GM10847 (cell line): ENCODE measurements around the gene CFAP221.

Experiments
- POLR2A ChIP-seq: IDR thresholded peaks from 2 replicates; pipeline ENCODE4 v1.6.1; 2011; ENCODE audit not compliant: insufficient read length; ENCODE audit errors: extremely low read depth

Gene CFAP221

DNA sequence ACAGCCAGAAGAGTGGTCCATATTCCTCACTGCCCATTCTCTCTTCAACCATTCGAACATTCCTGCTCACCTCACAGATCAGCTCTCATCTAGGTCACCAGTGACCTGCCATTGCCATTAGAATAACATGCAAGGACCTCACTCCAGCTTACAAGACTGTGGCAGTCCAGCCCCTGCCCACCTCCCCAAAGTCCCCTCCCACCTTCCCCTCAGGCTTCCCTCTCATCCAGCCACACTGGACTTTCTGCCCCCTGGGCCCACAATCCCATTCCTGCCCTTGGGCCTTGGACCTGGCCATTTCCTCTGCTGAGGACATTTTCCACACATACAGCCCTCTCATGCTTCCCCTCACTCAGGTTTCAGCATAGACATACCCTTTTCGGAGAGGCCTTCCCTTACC, 129.5 kb downstream of the CFAP221 start:
- TF ChIP-seq POLR2A = no peak

DNA sequence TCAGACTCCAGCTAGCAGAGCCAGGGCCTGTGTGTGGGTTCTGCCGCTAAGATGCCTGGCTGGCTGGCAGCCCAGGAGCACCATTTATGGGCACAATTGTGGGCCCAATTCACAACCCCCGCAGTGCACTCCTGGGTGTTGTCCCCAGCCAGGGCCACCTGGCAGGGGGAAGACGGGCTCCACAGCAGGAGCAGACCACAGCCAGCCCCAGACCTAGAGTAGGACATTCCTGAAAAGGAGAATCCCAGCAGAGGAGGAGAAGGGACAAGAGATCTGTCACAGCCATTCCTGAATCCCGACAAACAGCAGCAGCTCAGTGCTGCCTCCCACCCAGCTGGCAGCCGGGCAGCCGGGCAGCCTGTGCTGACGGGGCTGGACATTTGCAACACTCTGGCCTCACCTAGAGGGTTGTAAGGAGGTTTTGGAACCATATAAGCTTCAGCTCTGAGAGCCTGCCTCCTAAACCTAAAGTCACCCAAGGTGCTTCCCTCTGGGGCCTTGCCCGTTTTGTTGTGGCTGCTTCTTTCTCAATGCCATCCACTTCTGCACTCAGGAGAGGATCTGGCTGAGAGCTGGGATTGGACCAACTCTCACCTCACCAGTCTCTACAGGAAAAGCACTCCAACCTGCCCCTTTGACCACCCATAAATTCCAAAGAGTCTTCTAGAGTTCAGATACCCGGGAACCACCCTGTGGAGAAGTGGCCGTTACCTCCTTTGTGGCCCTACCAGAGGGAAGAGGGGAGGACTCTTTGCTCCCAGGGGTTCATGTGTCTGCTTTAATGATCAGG, 130.7 kb downstream of the CFAP221 start:
- TF ChIP-seq POLR2A = no peak

DNA sequence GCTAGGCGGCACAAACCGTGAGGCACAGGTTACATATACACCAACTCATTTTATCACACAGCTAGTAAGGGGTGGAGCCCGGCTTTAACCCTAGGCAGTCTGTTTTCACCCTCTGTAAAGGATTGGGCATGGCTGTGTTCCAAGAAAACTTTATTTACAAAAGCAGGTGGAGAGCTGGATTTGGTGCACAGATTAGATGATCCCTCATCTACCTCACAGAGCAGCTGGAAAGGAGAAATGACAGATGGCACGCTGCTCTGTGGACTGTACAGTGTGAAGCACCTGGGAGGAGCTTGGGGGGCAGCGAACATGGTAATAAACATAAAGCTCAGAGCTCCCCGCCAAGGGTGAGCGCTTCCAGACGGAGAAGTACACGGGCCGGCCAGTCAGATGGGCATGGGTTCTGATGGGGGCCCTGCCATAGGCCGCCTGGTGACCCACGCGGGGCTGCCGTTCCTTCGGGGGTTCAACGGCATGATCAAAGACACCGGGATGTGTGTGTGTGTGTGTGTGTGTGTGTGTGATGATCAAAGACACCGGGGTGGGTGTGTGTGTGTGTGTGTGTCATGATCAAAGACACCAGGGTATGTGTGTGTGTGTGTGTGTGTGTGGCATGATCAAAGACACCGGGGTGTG, 133.9 kb downstream of the CFAP221 start:
- TF ChIP-seq POLR2A = no peak

DNA sequence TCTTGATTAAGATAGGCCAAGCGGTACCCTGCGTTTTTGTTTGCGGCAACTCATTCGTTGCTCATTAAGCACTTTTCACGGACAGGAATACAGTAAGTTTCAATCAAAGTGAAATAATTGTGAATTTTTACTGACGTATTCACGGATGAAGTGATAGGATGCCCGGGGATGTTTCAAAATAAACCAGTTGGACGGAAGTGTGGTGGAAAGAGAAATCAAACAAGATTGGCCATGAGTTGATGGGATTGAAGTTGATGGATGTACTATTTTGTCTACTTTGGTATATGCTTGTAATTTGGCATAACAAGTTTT, 135.2 kb downstream of the CFAP221 start:
- no peak for TF ChIP-seq POLR2A

DNA sequence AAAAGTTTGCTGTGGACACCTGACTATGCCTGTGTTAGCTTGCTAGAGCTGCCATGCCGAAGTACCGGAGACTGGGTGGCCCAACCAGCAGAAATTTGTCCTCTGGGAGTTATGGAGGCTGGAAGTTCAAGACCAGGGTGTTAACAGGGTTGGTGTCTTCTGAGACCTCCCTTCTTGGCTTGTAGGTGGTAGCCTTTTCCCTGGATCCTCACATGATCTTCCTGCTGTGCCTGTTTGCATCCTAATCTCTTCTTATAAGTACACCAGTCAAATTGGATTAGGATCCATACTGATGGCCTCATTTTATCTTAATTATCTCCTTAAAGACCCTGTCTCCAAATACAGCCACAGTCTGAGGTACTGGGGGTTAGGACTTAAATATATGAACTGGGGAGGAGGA, 135.6 kb downstream of the CFAP221 start:
- no peak for TF ChIP-seq POLR2A

DNA sequence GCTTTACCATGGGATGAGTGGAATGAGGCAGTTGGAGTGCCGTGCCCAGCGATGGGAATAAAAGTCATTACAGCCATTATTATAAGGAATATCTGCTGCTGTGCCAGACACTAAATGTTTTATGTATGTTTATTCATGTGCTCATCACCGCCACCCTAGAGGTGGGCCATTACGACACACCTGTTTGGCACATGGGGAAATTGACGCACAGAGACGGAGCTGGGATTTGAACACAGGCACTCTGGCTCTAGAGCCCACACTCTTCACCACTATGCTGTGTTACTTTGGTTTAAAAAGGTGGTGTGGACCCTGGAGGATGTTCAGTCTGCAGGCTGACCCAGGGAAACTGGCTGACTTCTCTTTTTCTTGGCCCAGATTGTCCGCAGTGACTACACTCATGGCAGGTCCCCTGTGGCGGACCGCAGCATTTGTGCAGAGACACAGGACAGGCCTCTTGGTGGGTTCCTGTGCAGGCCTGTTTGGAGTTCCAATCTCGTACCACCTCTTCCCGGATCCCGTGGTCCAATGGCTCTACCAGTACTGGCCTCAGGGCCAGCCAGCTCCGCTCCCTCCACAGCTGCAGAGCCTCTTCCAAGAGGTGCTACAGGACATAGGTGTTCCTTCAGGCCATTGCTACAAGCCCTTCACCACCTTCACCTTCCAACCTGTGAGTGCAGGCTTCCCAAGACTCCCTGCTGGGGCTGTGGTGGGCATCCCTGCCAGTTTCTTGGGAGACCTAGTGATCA, 136.4 kb downstream of the CFAP221 start:
- no peak for TF ChIP-seq POLR2A

DNA sequence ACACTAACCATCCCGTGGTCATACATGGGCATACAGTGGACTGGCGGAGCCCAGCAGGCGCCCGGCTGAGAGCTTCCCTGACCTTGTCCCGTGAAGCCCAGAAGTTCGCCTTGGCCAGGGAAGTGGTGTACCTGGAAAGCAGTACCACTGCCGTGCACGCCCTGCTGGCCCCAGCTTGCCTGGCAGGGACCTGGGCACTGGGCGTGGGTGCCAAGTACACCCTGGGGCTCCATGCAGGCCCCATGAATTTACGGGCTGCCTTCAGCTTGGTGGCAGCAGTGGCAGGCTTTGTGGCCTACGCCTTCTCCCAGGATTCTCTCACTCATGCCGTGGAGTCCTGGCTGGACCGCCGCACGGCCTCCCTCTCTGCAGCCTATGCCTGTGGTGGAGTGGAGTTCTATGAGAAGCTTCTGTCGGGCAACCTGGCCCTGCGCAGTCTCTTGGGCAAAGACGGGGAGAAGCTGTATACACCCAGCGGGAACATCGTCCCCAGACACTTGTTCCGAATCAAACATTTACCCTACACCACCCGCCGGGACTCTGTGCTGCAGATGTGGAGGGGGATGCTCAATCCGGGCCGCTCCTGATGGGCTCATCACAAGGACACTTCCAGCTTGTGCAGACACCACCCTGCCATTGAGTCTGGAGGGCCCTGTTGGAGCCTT, 137.1 kb downstream of the CFAP221 start:
- no peak for TF ChIP-seq POLR2A

DNA sequence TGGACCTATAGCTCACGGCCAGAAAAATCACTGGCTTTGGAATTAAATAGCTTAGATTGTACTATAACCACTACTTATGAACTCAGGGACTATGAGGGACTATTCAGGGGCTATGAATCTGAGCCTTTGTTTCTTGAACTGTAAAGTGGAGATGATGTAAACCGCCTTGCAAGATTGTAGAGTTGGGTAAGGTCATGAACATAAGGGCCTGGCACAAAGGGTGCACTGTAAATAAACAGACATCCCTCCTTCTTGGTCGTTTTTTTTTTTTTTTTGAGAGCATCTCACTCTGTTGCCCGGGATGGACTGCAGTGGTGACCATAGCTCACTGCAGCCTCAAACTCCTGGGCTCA, 137.6 kb downstream of the CFAP221 start:
- no peak for TF ChIP-seq POLR2A

DNA sequence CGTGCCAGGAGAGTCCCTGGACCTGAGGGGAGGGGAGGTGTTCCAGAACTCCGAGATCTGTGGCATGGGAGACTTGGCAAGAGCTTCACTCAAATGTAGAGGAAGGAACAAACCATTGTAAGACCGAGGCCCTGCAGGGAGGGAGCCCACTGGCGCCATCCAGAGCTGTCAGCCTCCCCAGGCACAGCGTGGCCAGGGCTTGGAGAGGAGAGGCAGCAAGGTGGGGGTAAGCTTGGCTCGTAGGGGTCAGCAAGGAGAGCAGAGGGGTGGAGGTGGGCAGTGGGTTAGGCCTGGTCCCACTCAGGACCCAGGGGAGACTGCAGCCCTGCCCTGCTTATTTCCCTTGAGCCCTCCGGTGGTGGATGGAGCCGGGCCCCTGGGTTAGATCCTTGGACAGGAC, 138.3 kb downstream of the CFAP221 start:
- no peak for TF ChIP-seq POLR2A

DNA sequence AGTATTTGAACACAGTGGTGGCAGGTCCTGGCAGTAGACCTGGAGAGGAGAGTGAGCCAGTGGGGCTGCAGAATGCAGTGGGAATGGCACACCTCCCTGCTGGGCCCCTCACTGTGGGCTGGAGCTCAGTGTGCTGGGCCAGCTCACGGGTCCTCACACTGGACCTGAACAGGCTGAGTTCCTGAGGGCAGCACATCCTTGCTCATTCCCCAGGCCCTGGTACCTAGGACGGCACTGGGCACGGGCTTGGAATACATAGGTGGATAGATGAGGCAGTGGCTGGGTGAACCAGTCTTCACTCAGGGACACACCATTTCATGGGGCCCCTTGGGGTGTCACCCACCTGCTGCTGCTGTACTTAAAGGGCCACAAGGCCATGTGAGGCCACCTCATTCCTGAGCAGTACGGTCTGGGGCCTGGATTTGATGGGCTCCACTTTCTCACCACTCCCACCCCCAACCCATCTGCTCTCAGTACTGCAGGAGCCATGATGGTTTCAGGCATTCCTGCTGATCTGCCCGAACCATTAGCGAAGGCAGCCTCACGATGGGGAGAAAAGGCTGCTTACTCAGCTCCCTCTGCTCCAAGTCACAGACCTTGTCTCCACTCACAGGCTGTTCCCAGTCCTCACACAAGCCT, 138.9 kb downstream of the CFAP221 start:
- TF ChIP-seq POLR2A = no peak

DNA sequence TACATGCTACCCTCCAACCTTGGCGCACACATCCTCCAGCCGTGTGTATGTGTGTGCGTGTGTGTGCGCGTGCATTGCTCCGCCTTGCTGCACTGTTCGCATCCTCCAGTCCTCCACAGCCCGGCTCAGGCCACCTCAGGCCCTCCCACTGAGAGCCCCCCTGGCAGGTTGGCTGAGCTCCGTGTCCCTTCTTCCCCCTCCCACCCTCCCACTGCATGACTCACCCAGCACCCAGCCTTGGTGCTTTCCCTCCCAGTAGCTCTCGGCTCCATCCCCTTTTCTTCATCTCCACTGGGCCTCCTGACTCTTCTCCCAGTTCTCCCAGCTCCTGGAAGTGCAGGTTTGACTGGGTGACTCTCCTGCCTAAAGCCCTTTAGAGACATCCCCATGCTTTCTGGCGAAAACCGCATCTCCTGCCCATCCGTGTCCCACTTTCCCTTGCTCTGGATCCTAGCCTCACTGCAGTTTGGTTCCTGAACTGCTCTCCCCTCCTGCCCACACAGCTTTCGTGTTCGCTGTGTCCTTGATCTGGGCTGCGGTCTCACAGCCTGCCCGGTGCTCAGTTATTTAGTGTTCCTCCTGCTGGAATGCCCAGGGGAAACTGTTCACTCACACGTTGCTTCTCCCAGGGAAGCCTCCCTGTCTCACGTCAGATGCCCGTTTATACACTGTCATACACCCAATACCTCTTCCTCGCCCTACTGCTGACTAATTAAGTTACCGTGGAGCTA, 139.6 kb downstream of the CFAP221 start:
- no peak for TF ChIP-seq POLR2A

DNA sequence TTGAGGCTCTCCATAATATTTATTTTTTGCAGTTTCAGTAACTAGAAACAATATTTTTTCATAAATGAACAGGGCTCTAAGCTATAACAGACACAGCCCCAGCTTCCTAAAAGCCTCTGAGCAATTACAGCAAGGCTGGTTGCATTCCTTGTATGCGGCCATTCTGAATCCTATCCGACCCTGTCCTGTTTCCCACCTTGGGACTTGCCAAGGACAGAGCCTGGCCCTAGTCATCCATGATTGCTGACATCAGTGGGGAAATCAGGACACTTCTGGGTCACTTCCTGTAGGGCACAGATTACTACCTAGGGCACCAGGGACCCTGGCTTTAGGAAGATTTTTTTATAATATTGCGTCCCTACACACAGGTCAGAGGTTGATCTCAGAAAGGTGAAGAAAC, 140.3 kb downstream of the CFAP221 start:
- TF ChIP-seq POLR2A = no peak

DNA sequence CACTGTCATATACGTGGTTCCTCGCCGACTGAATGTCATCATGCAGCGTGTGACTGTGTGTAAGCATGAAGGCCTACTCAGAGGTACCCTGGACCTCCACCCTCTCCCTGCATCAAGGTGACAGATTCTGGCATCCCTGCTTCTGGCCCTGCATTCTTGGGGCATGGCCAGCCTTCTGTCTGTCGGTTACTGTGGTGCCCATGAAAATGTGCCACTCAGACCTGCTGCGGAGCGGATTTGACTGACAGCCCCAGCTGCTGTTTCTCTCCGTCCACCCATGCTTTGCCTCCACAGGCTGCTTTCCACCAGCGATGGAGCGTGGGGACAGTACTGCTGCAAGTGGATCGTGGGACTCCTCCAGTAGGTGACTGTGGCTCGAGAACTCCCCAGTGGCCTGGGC, 144.4 kb downstream of the CFAP221 start:
- no peak for TF ChIP-seq POLR2A

DNA sequence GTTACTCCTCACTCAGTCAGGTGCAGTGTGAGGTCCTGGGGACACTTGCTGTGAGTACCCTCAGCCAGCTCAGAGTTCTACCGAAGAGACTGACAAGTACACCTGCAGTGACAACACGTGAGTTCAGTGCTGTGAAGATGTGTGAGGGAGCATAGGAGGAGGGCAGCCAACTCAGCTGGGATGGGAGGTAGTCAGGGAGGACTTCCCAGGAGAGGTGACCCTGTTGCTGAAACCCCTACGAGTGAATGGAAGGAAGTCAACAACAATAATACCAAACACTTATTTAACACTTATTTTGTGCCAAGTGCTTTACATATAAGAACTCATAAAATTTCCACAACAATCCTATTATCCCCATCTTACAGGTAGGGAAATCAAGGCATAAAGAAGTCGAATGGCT, 145.0 kb downstream of the CFAP221 start:
- TF ChIP-seq POLR2A = no peak

DNA sequence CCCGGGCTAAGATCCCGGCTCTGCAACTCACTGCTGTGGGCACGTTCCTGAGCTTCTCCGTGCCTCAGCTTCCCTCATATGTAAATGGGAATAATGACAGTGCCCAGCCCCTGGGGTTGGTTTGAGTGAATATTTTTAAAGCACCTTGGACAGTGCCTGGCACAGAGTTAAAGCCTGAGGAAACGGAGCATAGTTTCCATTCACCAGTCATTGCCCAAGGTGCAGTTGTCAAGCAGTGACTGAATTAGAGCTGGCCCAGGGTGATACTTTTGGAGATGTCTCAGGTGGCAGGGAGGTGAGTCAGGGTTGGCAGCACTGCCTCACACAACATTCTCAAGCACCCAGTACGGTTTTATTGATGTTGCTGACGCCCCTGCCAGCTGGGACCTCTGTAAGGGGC, 146.9 kb downstream of the CFAP221 start:
- no peak for TF ChIP-seq POLR2A
